B cell (primary cell): ENCODE measurements around the gene TM9SF2. TPM values are rescaled to one million over a fixed set of nuclear protein-coding genes. Genes with fewer than 3 reads are reported as not detected.

Experiments
- ATAC-seq: fragments of 200-7000 bp; cut with Tn5 transposase; one replicate; pipeline ENCODE4 v1.10.0; 2021; ENCODE audit warnings: low read depth, mild to moderate bottlenecking, moderate number of reproducible peaks, moderate library complexity
- CTCF ChIA-PET: fragments of 350-600 bp; sonication (Branson Sonifier 250); formaldehyde crosslinking; loops from one replicate; lab custom pipeline; 2021; ENCODE audit warnings: antibody characterized with exemption, inconsistent platforms; lab: Charles Lee
- POLR2A ChIA-PET: fragments of 350-600 bp; sonication (Branson Sonifier 250); formaldehyde crosslinking; loops from one replicate; lab custom pipeline; 2021; ENCODE audit warnings: antibody characterized with exemption; lab: Charles Lee
- DNase-seq: peaks from one replicate; pipeline ENCODE4 v3.0.0; 2013
- H2AFZ ChIP-seq: 2 replicates; pipeline ENCODE4 v1.6.1; 2012; ENCODE audit warnings: mild to moderate bottlenecking, low read depth, low read length; ENCODE audit not compliant: insufficient read depth, poor library complexity, severe bottlenecking
- H3K27ac ChIP-seq, 2 donors: 1 replicate in 1 of 2; 2 replicates in 1 of 2; pipeline ENCODE4 v1.5.1; 2012 to 2013; ENCODE audit warnings: low read length in 2 of 2, mild to moderate bottlenecking in 2 of 2, moderate library complexity in 1 of 2
- H3K27me3 ChIP-seq, 4 experiments: fragments of 200-600 bp in 1 of 4; sonication (generic) in 1 of 4; replicated peaks in 1 of 4; 1 replicate in 2 of 4; 2 replicates in 2 of 4; pipeline versions ENCODE4 v1.6.1 to v1.7.0; 2013 to 2016; ENCODE audit warnings: low read length in 3 of 4, mild to moderate bottlenecking in 2 of 4, mixed read lengths in 1 of 4, moderate library complexity in 1 of 4; ENCODE audit not compliant: insufficient read depth in 4 of 4, control insufficient read depth in 3 of 4; ENCODE audit errors: control extremely low read depth in 1 of 4
- H3K36me3 ChIP-seq, 2 experiments: replicated peaks in 1 of 2; 1 replicate in 1 of 2; 2 replicates in 1 of 2; pipeline versions ENCODE4 v1.6.1 to v1.7.1; 2013; ENCODE audit warnings: low read length in 1 of 2; ENCODE audit not compliant: insufficient read depth in 2 of 2, control insufficient read depth in 1 of 2; ENCODE audit errors: control extremely low read depth in 1 of 2, extremely low read depth in 1 of 2
- H3K4me1 ChIP-seq, 2 donors: fragments of 200-600 bp in 1 of 2; sonication (generic) in 1 of 2; 1 replicate in 1 of 2; 2 replicates in 1 of 2; pipeline versions ENCODE4 v1.5.1 to v1.6.1; 2013 to 2017; ENCODE audit warnings: low read length in 2 of 2; ENCODE audit not compliant: control insufficient read depth in 2 of 2, insufficient read depth in 2 of 2
- H3K4me2 ChIP-seq: replicated peaks from 2 replicates; pipeline ENCODE3; 2012; ENCODE audit warnings: mild to moderate bottlenecking, low read depth, low read length; ENCODE audit not compliant: poor library complexity, severe bottlenecking
- H3K4me3 ChIP-seq, 5 experiments: fragments of 200-600 bp in 1 of 5; sonication (generic) in 1 of 5; 1 replicate in 3 of 5; 2 replicates in 2 of 5; pipeline versions ENCODE4 v1.5.1 to v1.7.0; 2011 to 2016; ENCODE audit warnings: low read length in 4 of 5, mild to moderate bottlenecking in 4 of 5, low read depth in 2 of 5, control low read depth in 1 of 5, moderate library complexity in 1 of 5; ENCODE audit not compliant: insufficient read depth in 1 of 5; ENCODE audit errors: control extremely low read depth in 1 of 5, extremely low read depth in 1 of 5
- H3K79me2 ChIP-seq: fragments of 200-600 bp; sonication (generic); one replicate; pipeline ENCODE4 v1.6.0; 2016; ENCODE audit warnings: low read length; ENCODE audit not compliant: control insufficient read depth, insufficient read depth
- H3K9ac ChIP-seq: fragments of 200-600 bp; sonication (generic); 2 replicates; pipeline ENCODE4 v1.6.1; 2017; ENCODE audit warnings: mild to moderate bottlenecking, low read length, moderate library complexity
- H3K9me3 ChIP-seq, 3 donors: one replicate each; pipeline versions ENCODE4 v1.6.1 to v1.7.1; 2013; ENCODE audit warnings: low read length in 2 of 3; ENCODE audit not compliant: control insufficient read depth in 2 of 3, insufficient read depth in 1 of 3; ENCODE audit errors: control extremely low read depth in 1 of 3
- H4K20me1 ChIP-seq: 2 replicates; pipeline ENCODE4 v1.6.0; 2012; ENCODE audit warnings: mild to moderate bottlenecking, low read length; ENCODE audit not compliant: insufficient read depth, control insufficient read depth, poor library complexity, severe bottlenecking
- H3K27ac Mint-ChIP-seq: one replicate; pipeline ENCODE4 v1.8.0; 2021; ENCODE audit warnings: mixed read lengths
- H3K27me3 Mint-ChIP-seq: one replicate; pipeline ENCODE4 v1.8.0; 2021; ENCODE audit warnings: mixed read lengths
- H3K4me1 Mint-ChIP-seq: one replicate; pipeline ENCODE4 v1.8.0; 2021; ENCODE audit warnings: mixed read lengths
- H3K4me3 Mint-ChIP-seq: one replicate; pipeline ENCODE4 v1.8.0; 2021; ENCODE audit warnings: mixed read lengths
- H3K9me3 Mint-ChIP-seq: one replicate; pipeline ENCODE4 v1.8.0; 2022; ENCODE audit warnings: mixed read lengths; ENCODE audit not compliant: insufficient read depth
- EZH2 ChIP-seq: IDR thresholded peaks from 2 replicates; pipeline ENCODE4 v1.6.1; 2012; ENCODE audit warnings: borderline replicate concordance, low read depth, mild to moderate bottlenecking, moderate library complexity, low read length; ENCODE audit not compliant: insufficient read depth, poor library complexity, severe bottlenecking
- WGBS: methylation state at CpG from one replicate; pipeline ENCODE4 v1.1.5; 2013; ENCODE audit warnings: missing lambda C conversion rate; ENCODE audit not compliant: insufficient coverage; 5-methylcytosine and 5-hydroxymethylcytosine counted together
- intact Hi-C: fragments of 100-400 bp; cut with micrococcal nuclease; formaldehyde crosslinking; loops from one replicate; pipeline ENCODE4 v1.10.0; 2022
- polyA plus RNA-seq: library from polyadenylated mRNA; depleted of rRNA; stranded (reverse); fragments of >200 nt; gene quantifications from 2 replicates; pipeline ENCODE4 v1.2.3, GENCODE V29; 2012
- total RNA-seq, 2 donors: library from RNA; stranded (reverse); fragments of 120-200 nt in 1 of 2; gene quantifications; 1 replicate in 1 of 2; 2 replicates in 1 of 2; pipeline versions ENCODE4 v1.2.3 to v1.2.4, GENCODE V29; 2013 to 2022
- TF ChIP-seq, protein P1 (sequence below): fragments of 200-600 bp; IDR thresholded peaks from one replicate; pipeline ENCODE4 v1.8.0; 2022; ENCODE audit warnings: antibody characterized with exemption, mild to moderate bottlenecking

The TM9SF2 gene
- total and polyA plus RNA-seq, 2 donors (not counting 1 experiment from before 2014, with no cell fraction given), result 20.2 to 63.6 TPM

DNA sequence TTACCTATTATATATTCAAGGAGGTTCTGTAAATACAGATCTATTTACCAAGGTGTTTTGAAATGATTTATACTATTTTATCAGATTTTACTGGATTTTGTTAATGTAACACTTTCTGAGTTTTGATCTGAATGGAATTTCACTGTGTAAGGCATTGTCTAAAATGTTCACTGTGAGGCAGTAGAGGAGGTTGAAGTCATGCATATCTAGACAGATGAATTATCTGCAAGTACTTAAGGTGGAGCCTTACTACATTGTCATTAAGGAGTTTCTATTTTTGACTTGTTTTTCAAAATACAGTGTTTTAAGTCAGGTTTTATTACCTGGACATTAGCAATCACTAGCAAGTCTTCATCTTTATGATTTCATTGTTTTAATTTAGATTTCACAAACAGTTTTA, 62.1 kb downstream of the TM9SF2 start:
- Histone ChIP-seq H3K4me1 (no peaks in the 10 kb centered on the region), H3K4me3 (no peak overlapping the region), H3K27ac (no peak overlapping the region), H3K4me2 (no peak overlapping the region), H3K36me3 (peaks cover 17 to 42% of the 10 kb centered on the region in 2 experiments), H3K9ac (no peak overlapping the region), H2AFZ (no peak overlapping the region), H4K20me1 (peaks cover 6% of the 10 kb centered on the region), H3K27me3 (no peaks in the 10 kb centered on the region), H3K79me2 (no peaks in the 10 kb centered on the region), H3K9me3 (peaks cover 0 to 9% (median 2%) of the 10 kb centered on the region in 3 donors)
- ATAC-seq (no peak), DNase-seq (no peak)
- Mint-ChIP-seq H3K4me3 (no peak overlapping the region), H3K27ac (peak overlapping the region; percentile 26), H3K4me1 (peaks cover 2% of the 10 kb centered on the region), H3K27me3 (no peaks in the 10 kb centered on the region), H3K9me3 (no peaks in the 10 kb centered on the region)
- intact Hi-C loops, result no loop called here
- TF ChIP-seq, protein P1, sequence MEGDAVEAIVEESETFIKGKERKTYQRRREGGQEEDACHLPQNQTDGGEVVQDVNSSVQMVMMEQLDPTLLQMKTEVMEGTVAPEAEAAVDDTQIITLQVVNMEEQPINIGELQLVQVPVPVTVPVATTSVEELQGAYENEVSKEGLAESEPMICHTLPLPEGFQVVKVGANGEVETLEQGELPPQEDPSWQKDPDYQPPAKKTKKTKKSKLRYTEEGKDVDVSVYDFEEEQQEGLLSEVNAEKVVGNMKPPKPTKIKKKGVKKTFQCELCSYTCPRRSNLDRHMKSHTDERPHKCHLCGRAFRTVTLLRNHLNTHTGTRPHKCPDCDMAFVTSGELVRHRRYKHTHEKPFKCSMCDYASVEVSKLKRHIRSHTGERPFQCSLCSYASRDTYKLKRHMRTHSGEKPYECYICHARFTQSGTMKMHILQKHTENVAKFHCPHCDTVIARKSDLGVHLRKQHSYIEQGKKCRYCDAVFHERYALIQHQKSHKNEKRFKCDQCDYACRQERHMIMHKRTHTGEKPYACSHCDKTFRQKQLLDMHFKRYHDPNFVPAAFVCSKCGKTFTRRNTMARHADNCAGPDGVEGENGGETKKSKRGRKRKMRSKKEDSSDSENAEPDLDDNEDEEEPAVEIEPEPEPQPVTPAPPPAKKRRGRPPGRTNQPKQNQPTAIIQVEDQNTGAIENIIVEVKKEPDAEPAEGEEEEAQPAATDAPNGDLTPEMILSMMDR, result no peak
- no peak for TF ChIP-seq EZH2
- POLR2A ChIA-PET, result no interaction called here
- CTCF ChIA-PET, result no interaction called here

GRCh38 chr13:99564386-99564785, 63.1 kb downstream of the TM9SF2 start:
- H3K27ac Mint-ChIP-seq, result no peak overlapping the region
- intact Hi-C loops, result no loop called here
- Histone ChIP-seq H3K4me3 (no peak overlapping the region), H3K9ac (no peak overlapping the region), H3K4me1 (no peaks in the 10 kb centered on the region), H3K27me3 (no peaks in the 10 kb centered on the region), H3K4me2 (no peak overlapping the region), H3K79me2 (no peaks in the 10 kb centered on the region), H2AFZ (no peak overlapping the region), H3K27ac (no peak overlapping the region), H3K9me3 (peaks cover 0 to 18% (median 8%) of the 10 kb centered on the region in 3 donors), H4K20me1 (no peaks in the 10 kb centered on the region), H3K36me3 (peaks cover 12 to 32% of the 10 kb centered on the region in 2 experiments)
- ChIA-PET POLR2A (no interaction called here), CTCF (interaction anchor here (0.6 to 1.4 kb wide), 3 partner anchors 24 to 379 kb away, joined by 3 to 5 read pairs (median 3); no protein-coding TSS in a partner anchor)
- no peak overlapping the region for H3K4me3 Mint-ChIP-seq
- DNase-seq (no peak), ATAC-seq (no peak)
- H3K4me1 Mint-ChIP-seq, result peaks cover 2% of the 10 kb centered on the region
- peaks cover 4% of the 10 kb centered on the region for H3K9me3 Mint-ChIP-seq
- no peaks in the 10 kb centered on the region for H3K27me3 Mint-ChIP-seq
- TF ChIP-seq, protein P1, result no peak
- 100% methylated on average over 1 of the region's 2 CpGs for WGBS
